Common myeloid progenitor, CD34-positive (primary cell): ENCODE data around the gene TNFSF13.
A peak's percentile ranks its signal among the peaks of the same experiment; 100 is the strongest.

Source experiments
- CTCF ChIA-PET: fragments of 350-600 bp; sonication (Branson Sonifier 250); formaldehyde crosslinking; loops from one replicate; lab custom pipeline; 2021; ENCODE audit warnings: antibody characterized with exemption; lab: Charles Lee
- POLR2A ChIA-PET: fragments of 350-600 bp; sonication (Branson Sonifier 250); formaldehyde crosslinking; loops from one replicate; lab custom pipeline; 2021; ENCODE audit warnings: antibody characterized with exemption; lab: Charles Lee
- DNase-seq, 3 donors: peaks; one replicate each; pipeline versions ENCODE4 v3.0.0 to v3.0.0-alpha.2; 2013
- H3K27ac ChIP-seq, 2 experiments: 1 replicate in 1 of 2; 2 replicates in 1 of 2; pipeline ENCODE4 v1.7.0; 2013; ENCODE audit warnings: inconsistent platforms in 2 of 2, low read length in 2 of 2, mild to moderate bottlenecking in 2 of 2, low read depth in 1 of 2, moderate library complexity in 1 of 2; ENCODE audit not compliant: severe bottlenecking in 2 of 2, insufficient read depth in 1 of 2, poor library complexity in 1 of 2
- H3K27me3 ChIP-seq, 5 experiments: replicated peaks in 2 of 5; 1 replicate in 3 of 5; 2 replicates in 2 of 5; pipeline versions ENCODE4 v1.6.1 to v1.7.0; 2013; ENCODE audit warnings: low read length in 4 of 5, mild to moderate bottlenecking in 2 of 5, moderate library complexity in 2 of 5, inconsistent platforms in 1 of 5; ENCODE audit not compliant: insufficient read depth in 5 of 5, control insufficient read depth in 4 of 5
- H3K36me3 ChIP-seq, 4 experiments: 1 replicate in 2 of 4; 2 replicates in 2 of 4; pipeline versions ENCODE4 v1.6.1 to v1.7.0; 2013; ENCODE audit warnings: low read length in 3 of 4, control low read depth in 1 of 4, mild to moderate bottlenecking in 1 of 4; ENCODE audit not compliant: control insufficient read depth in 4 of 4, insufficient read depth in 4 of 4
- H3K4me1 ChIP-seq, 4 experiments: 1 replicate in 3 of 4; 2 replicates in 1 of 4; pipeline versions ENCODE4 v1.6.1 to v1.7.1; 2013; ENCODE audit warnings: low read length in 3 of 4, mild to moderate bottlenecking in 3 of 4, control low read depth in 1 of 4, inconsistent platforms in 1 of 4, moderate library complexity in 1 of 4; ENCODE audit not compliant: control insufficient read depth in 4 of 4, insufficient read depth in 4 of 4; ENCODE audit errors: control extremely low read depth in 1 of 4
- H3K4me3 ChIP-seq, 7 experiments: 1 replicate in 4 of 7; 2 replicates in 3 of 7; pipeline versions ENCODE4 v1.5.1 to v1.7.0; 2013; ENCODE audit warnings: mild to moderate bottlenecking in 7 of 7, low read length in 6 of 7, moderate library complexity in 6 of 7, inconsistent platforms in 2 of 7, low read depth in 2 of 7, control low read depth in 1 of 7; ENCODE audit not compliant: insufficient read depth in 4 of 7, control insufficient read depth in 1 of 7; ENCODE audit errors: extremely low read depth in 1 of 7
- H3K9me3 ChIP-seq, 5 experiments: 1 replicate in 4 of 5; 2 replicates in 1 of 5; pipeline versions ENCODE4 v1.6.1 to v1.7.1; 2013; ENCODE audit warnings: low read length in 4 of 5, mild to moderate bottlenecking in 2 of 5, inconsistent platforms in 1 of 5, low read depth in 1 of 5, moderate library complexity in 1 of 5; ENCODE audit not compliant: control insufficient read depth in 4 of 5, insufficient read depth in 2 of 5; ENCODE audit errors: control extremely low read depth in 1 of 5
- WGBS: methylation state at CpG from one replicate; pipeline ENCODE4 v1.1.5; 2013; ENCODE audit not compliant: insufficient coverage; 5-methylcytosine and 5-hydroxymethylcytosine counted together

TNFSF13 gene

DNA sequence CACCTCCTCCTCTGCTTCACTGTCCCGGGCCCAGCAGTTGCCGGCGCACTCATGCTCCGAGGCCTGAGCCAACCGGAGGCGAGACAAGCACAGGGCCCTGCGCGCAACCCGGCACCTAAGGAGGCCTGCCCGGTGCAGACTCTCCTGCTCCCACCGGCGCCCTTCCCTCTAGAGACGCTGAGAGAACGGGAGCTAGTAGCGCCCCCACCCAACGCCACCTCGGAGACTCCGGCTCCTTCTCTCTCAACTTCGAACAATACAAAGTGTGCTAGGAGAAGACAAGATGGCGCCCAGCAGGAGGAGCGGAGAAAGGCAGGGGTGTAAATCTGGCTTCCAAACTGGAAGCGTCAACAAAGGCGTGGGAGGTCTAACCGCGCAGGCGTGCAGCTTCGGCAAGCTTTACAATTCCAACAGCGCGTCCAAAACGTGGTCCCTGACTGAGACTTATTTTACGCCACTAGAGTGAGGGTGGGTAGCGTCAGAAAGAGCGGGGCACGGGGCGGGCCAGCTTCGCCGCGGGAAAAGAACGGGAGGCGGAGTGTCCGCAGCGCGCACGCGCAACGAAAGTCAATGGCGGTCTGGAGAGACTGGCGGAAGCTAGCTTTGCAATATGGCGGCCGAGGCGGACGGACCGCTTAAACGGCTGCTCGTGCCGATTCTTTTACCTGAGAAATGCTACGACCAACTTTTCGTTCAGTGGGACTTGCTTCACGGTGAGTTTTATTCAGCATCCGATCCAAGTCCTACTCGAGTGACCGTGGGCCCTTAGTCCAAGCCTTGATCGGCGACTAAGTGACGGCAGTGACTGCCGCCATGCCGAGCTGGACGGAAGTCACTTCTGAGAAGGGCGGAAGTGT is 24.9 kb downstream of the TNFSF13 start, which contains the start of gene MPDU1:
Gene MPDU1 (plus strand): TSS at position 600 of the 857 bp plus-strand sequence. CDS start 11 bp downstream, at position 611.
- no peaks in the 10 kb centered on the region for H3K27me3 ChIP-seq
- peaks cover 0 to 38% (median 18%) of the 10 kb centered on the region in 4 experiments for H3K36me3 ChIP-seq
- peak; percentile 95 to 98 (median 98) for DNase-seq
- 5% methylated on average over 52 of the region's 69 CpGs for WGBS
- H3K4me3 ChIP-seq: peak within 1 kb of the TSS; percentile 56 to 98 (median 92)
- ChIA-PET CTCF (interaction anchor here (0.6 to 7.6 kb wide), 9 partner anchors 8 to 104 kb away, joined by 3 to 58 read pairs (median 4); partner anchors contain the start of genes SENP3, TP53 and WRAP53), POLR2A (interaction anchor here (0.6 to 2.8 kb wide), 7 partner anchors 10 to 1286 kb away, joined by 3 to 40 read pairs (median 5); partner anchors contain the start of genes FXR2, POLR2A and TP53)
- H3K9me3 ChIP-seq: no peaks in the 10 kb centered on the region
- peak within 1 kb of the TSS; percentile 99 for H3K27ac ChIP-seq
- peaks cover 4 to 74% (median 66%) of the 10 kb centered on the region in 4 experiments for H3K4me1 ChIP-seq

GRCh38 chr17:7586673-7587419 is 28.3 kb downstream of the TNFSF13 start:
- H3K4me1 ChIP-seq: peaks cover 1 to 49% (median 37%) of the 10 kb centered on the region in 4 experiments
- H3K9me3 ChIP-seq: no peaks in the 10 kb centered on the region
- peaks cover 8 to 58% (median 31%) of the 10 kb centered on the region in 4 experiments for H3K36me3 ChIP-seq
- no peaks in the 10 kb centered on the region for H3K27me3 ChIP-seq
- POLR2A ChIA-PET: interaction anchor here (0.6 kb wide), 1 partner anchor 146 kb away, joined by 5 read pairs; no protein-coding TSS in a partner anchor
- CTCF ChIA-PET: interaction anchor here (0.9 to 7.6 kb wide), 8 partner anchors 11 to 150 kb away, joined by 3 to 58 read pairs (median 4); partner anchors contain the start of gene SENP3
- H3K27ac ChIP-seq: peak overlapping the region in 1 of 2 experiments; percentile 34
- H3K4me3 ChIP-seq: no peak overlapping the region
- WGBS: 91% methylated on average over 6 of the region's 9 CpGs
- DNase-seq: no peak

DNA sequence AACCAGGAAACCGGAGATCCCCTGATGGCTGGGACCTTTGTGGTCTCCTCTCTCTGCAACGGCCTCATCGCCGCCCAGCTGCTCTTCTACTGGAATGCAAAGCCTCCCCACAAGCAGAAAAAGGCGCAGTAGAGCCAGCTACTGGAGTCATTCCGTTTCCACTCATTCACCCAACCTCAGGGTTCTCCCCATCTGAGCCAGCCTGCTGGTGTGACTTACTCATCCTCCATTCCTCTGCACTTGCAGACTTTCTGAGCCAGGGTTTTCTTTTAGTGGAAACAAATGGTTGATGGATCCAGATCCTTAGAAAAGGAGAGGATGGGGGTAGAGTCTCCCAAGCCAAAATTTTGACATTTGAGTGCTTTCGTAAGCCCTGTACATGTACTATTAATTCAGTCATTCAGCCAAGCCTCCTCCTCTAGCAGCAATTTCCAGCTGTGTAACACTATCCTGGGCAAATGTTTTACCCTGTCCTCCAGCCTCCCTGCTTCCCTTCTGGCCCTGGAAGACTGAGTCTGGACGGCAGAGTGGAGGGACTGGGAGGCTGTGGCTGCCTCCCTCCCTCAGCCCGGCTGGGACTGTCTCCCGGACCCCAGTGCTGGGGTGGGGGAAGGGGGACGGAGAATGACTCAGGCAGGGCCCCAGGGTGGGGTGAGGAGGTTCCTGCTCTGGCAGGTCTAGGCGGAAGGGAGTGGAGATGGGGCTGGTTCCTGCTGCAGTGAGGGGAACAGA is 29.0 kb downstream of the TNFSF13 start:
- Histone ChIP-seq H3K27me3 (no peaks in the 10 kb centered on the region), H3K4me1 (peaks cover 1 to 41% (median 30%) of the 10 kb centered on the region in 4 experiments), H3K4me3 (no peak overlapping the region), H3K36me3 (peaks cover 12 to 65% (median 37%) of the 10 kb centered on the region in 4 experiments), H3K9me3 (no peaks in the 10 kb centered on the region), H3K27ac (peak overlapping the region in 1 of 2 experiments; percentile 34)
- CTCF ChIA-PET: interaction anchor here (1.0 to 7.6 kb wide), 7 partner anchors 12 to 100 kb away, joined by 3 to 58 read pairs (median 5); partner anchors contain the start of genes SENP3 and TP53
- POLR2A ChIA-PET: interaction anchor here (0.6 kb wide), 1 partner anchor 146 kb away, joined by 5 read pairs; no protein-coding TSS in a partner anchor
- 75% methylated on average over 9 of the region's 12 CpGs for WGBS
- DNase-seq: no peak

GRCh38 chr17:7588553-7589203 is 30.1 kb downstream of the TNFSF13 start:
- peaks cover 13 to 76% (median 43%) of the 10 kb centered on the region in 4 experiments for H3K36me3 ChIP-seq
- H3K4me3 ChIP-seq: peak overlapping the region in 2 of 7 experiments; percentile 28 to 40
- H3K9me3 ChIP-seq: no peaks in the 10 kb centered on the region
- ChIA-PET POLR2A (interaction anchor here (0.6 to 1.1 kb wide), 2 partner anchors 9 to 23 kb away, joined by 3 read pairs; partner anchors contain the start of gene CD68), CTCF (interaction anchor here (0.7 to 7.6 kb wide), 17 partner anchors 8 to 233 kb away, joined by 3 to 58 read pairs (median 6); partner anchors contain the start of genes CD68, SAT2, SENP3 and TMEM95)
- 92% methylated on average over 29 of the region's 30 CpGs for WGBS
- no peaks in the 10 kb centered on the region for H3K27me3 ChIP-seq
- DNase-seq: no peak
- H3K27ac ChIP-seq: no peak overlapping the region
- peaks cover 1 to 32% (median 20%) of the 10 kb centered on the region in 4 experiments for H3K4me1 ChIP-seq

DNA sequence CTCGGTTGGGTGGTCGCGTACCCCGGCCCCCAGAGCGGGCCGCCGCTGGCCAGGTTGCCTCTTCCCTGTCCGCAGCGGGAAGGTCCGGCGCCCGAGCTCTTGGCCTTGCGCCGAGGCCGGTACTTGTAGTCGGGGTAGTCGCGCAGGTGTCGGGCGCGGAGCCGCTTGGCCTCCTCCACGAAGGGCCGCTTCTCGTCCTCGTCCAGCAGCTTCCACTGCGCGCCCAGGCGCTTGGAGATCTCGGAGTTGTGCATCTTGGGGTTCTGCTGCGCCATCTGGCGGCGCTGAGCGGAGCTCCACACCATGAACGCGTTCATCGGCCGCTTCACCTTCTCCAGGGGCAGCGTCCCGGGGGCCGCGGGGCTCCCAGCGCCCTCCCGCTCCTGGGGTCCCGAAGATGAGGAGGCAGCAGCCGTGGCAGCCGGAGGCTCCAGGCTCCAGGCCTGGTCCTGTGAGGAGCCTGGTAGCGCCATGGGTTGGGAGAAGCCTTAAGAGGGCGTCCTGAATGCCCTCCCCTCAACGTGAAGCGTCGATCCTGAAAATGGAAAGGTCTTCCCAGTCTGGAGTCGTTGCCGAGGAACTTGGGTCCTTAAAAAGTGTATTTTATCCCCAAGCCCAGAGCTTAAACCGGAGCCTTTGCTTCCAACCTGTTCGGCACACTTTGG is 30.8 kb downstream of the TNFSF13 start:
- H3K9me3 ChIP-seq: no peaks in the 10 kb centered on the region
- no peak overlapping the region for H3K27ac ChIP-seq
- DNase-seq: peak; percentile 77 to 87 (median 78)
- ChIA-PET CTCF (interaction anchor here (1.0 to 7.6 kb wide), 19 partner anchors 9 to 234 kb away, joined by 3 to 58 read pairs (median 6); partner anchors contain the start of genes CD68, SAT2, SENP3 and TMEM95), POLR2A (interaction anchor here (0.6 to 1.1 kb wide), 3 partner anchors 10 to 23 kb away, joined by 3 to 4 read pairs (median 3); partner anchors contain the start of gene CD68)
- 41% methylated on average over 56 of the region's 56 CpGs for WGBS
- H3K4me3 ChIP-seq: peak overlapping the region in 2 of 7 experiments; percentile 28 to 40
- H3K36me3 ChIP-seq: peaks cover 17 to 82% (median 49%) of the 10 kb centered on the region in 4 experiments
- H3K27me3 ChIP-seq: no peaks in the 10 kb centered on the region
- peaks cover 0 to 30% (median 18%) of the 10 kb centered on the region in 4 experiments for H3K4me1 ChIP-seq
